Nephron (organoid): ENCODE results near the gene RALB.

ENCODE experiments used
- H3K27ac Mint-ChIP-seq, 3 experiments: 2 replicates each; pipeline ENCODE4 v1.8.0; 2020; ENCODE audit warnings: mixed read lengths in 3 of 3, mild to moderate bottlenecking in 2 of 3, moderate library complexity in 1 of 3
- H3K27me3 Mint-ChIP-seq: 2 replicates; pipeline ENCODE4 v1.8.0; 2021; ENCODE audit warnings: low read depth, mild to moderate bottlenecking, moderate library complexity, mixed read lengths
- H3K36me3 Mint-ChIP-seq: 2 replicates; pipeline ENCODE4 v1.8.0; 2020; ENCODE audit warnings: low read depth, mixed read lengths
- H3K4me1 Mint-ChIP-seq: 2 replicates; pipeline ENCODE4 v1.8.0; 2020; ENCODE audit warnings: mixed read lengths
- H3K4me3 Mint-ChIP-seq, 3 experiments: 2 replicates each; pipeline ENCODE4 v1.8.0; 2020; ENCODE audit warnings: mild to moderate bottlenecking in 3 of 3, mixed read lengths in 3 of 3, moderate library complexity in 2 of 3
- H3K9me3 Mint-ChIP-seq: 2 replicates; pipeline ENCODE4 v1.8.0; 2020; ENCODE audit warnings: mixed read lengths
- TF ChIP-seq, protein P1 (sequence below), 3 experiments: fragments of 200-600 bp; sonication (generic); IDR thresholded peaks; one replicate each; pipeline ENCODE4 v1.5.0; 2021; ENCODE audit warnings: antibody characterized with exemption in 3 of 3; ENCODE audit not compliant: unreplicated experiment in 3 of 3

Gene RALB

DNA sequence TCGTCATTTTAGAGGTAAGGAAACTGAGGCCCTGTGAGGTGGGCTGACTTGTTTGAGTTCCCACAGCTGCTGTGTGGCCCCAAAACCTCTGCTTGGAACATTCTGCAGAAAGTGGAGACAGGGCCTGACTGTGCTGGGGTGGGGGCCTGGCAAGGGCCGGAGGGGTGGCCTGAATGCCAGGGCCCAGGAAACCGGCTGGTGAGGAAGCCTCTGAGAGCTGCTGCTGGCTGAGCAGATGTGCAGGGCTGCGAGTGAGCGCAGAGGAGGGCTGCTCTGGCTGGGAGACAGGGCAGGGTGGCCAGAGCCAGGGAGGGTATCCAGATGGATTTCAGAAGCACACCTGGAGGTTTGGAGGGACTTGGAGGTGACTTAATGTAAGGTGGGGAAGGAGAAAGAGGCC, 63.4 kb downstream of the RALB start:
- no peak overlapping the region for H3K4me3 Mint-ChIP-seq
- no peaks in the 10 kb centered on the region for H3K9me3 Mint-ChIP-seq
- H3K4me1 Mint-ChIP-seq, result peaks cover 38% of the 10 kb centered on the region
- H3K27ac Mint-ChIP-seq, result no peak overlapping the region
- no peaks in the 10 kb centered on the region for H3K36me3 Mint-ChIP-seq
- H3K27me3 Mint-ChIP-seq, result peaks cover 53% of the 10 kb centered on the region
- TF ChIP-seq, protein P1, sequence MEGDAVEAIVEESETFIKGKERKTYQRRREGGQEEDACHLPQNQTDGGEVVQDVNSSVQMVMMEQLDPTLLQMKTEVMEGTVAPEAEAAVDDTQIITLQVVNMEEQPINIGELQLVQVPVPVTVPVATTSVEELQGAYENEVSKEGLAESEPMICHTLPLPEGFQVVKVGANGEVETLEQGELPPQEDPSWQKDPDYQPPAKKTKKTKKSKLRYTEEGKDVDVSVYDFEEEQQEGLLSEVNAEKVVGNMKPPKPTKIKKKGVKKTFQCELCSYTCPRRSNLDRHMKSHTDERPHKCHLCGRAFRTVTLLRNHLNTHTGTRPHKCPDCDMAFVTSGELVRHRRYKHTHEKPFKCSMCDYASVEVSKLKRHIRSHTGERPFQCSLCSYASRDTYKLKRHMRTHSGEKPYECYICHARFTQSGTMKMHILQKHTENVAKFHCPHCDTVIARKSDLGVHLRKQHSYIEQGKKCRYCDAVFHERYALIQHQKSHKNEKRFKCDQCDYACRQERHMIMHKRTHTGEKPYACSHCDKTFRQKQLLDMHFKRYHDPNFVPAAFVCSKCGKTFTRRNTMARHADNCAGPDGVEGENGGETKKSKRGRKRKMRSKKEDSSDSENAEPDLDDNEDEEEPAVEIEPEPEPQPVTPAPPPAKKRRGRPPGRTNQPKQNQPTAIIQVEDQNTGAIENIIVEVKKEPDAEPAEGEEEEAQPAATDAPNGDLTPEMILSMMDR (IDR thresholded peaks at IDR 0.05; ENCODE audit: unreplicated experiment in 3 of 3), result no peak

DNA sequence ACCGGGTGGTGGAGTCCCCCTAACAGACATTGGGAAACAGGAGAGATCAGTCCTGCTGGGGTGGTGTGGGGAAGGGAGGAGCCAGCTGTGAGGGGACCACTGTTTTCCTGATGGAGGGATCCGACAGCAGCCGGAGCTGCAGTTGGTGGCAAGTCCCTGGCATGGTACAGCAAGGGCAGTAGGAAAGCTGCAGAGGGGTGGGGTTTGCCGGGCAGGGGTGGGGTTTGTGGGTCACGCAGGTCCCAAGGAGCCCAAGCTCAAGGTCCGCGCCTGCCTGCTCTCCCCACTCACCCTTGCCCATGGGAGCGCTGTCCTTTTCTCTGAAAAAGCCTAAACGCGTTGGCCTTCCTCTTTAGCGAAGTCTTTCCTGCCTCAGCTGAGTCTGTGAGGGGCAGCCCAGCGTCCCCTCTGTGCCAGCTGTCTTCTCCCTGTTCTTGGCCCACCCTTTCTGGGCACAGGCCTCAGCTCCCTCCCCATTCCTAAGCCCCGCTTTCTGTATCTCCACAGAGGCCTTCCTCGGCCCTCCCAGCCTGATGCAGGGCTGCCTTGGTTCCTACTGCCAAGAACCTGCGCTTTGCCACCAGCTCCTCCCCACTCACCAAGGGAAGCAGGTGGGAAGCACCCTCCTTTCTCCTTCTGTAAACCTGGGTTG, 64.0 kb downstream of the RALB start:
- H3K27me3 Mint-ChIP-seq, result peaks cover 53% of the 10 kb centered on the region
- TF ChIP-seq, protein P1 (IDR thresholded peaks at IDR 0.05; ENCODE audit: unreplicated experiment in 3 of 3), result no peak
- H3K36me3 Mint-ChIP-seq, result no peaks in the 10 kb centered on the region
- H3K4me3 Mint-ChIP-seq, result no peak overlapping the region
- H3K9me3 Mint-ChIP-seq, result no peaks in the 10 kb centered on the region
- peaks cover 41% of the 10 kb centered on the region for H3K4me1 Mint-ChIP-seq
- no peak overlapping the region for H3K27ac Mint-ChIP-seq

DNA sequence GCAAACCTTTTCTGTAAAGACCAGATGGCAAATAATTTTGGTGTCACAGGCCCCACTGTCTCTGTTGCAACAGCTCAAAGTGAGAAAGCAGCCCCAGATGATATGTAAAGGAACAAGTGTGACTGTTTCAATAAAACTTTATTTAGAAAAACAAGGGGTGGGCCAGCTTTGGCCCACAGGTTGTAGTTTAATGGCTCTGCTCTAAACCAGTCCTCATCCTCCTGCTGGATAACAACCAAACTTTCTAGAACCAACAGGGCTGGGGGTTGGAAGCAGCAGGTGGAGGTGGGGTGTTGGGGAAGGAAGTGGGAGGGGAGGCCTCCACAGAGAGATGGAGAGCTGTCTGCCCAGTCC, 64.5 kb downstream of the RALB start:
- Mint-ChIP-seq H3K4me3 (no peak overlapping the region), H3K27ac (no peak overlapping the region), H3K4me1 (peaks cover 45% of the 10 kb centered on the region), H3K27me3 (peaks cover 49% of the 10 kb centered on the region), H3K36me3 (no peaks in the 10 kb centered on the region), H3K9me3 (no peaks in the 10 kb centered on the region)
- TF ChIP-seq, protein P1 (IDR thresholded peaks at IDR 0.05; ENCODE audit: unreplicated experiment in 3 of 3), result no peak

DNA sequence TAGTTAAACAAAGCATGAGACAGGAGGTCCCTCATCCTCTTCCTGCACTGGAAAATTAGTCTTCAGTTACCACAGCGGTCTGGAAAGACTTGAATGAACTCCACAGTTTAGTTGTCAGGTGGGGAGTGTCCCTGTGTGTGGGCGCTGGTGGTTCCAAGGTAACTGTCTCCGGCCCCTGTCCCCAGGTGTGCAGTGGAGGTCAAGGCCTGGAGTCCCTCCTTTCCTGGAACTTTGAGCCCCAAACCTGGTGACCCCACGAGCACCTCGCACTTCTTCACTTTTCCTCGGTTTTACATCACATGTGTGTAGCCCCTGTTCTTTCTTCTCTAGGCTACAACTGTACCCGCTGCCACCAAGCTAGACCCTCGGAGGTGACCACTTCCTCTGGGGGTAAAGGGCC, 65.3 kb downstream of the RALB start:
- Mint-ChIP-seq H3K4me3 (no peak overlapping the region), H3K27me3 (peaks cover 48% of the 10 kb centered on the region), H3K27ac (peak overlapping the region in 1 of 3 experiments; percentile 68), H3K4me1 (peaks cover 43% of the 10 kb centered on the region), H3K9me3 (no peaks in the 10 kb centered on the region), H3K36me3 (no peaks in the 10 kb centered on the region)
- TF ChIP-seq, protein P1 (IDR thresholded peaks at IDR 0.05; ENCODE audit: unreplicated experiment in 3 of 3), result no peak

DNA sequence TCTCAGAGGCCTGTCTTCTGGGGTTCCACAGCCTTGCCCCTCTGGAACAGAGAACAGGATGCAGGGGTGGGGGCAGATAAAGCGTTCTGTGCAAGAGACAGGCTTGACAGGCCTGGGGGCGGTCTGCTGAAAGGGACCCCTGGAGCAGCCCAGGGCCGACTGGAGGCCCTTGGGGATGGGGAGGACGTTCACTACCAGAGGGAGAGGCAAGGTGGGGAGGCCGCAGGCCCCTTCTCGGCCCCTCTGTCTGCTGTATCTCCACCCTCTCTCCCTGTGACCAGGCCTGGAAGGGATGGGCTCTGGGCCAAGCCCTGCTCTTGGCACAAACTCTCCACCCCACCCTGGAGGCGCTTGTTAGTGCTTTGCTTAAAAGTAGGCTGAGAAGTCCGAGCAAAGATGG, 66.0 kb downstream of the RALB start:
- H3K27me3 Mint-ChIP-seq, result peaks cover 45% of the 10 kb centered on the region
- peak overlapping the region in 2 of 3 experiments; percentile 68 to 71 for H3K27ac Mint-ChIP-seq
- peaks cover 40% of the 10 kb centered on the region for H3K4me1 Mint-ChIP-seq
- no peaks in the 10 kb centered on the region for H3K9me3 Mint-ChIP-seq
- H3K4me3 Mint-ChIP-seq, result peak overlapping the region in 2 of 3 experiments; percentile 40 to 41
- no peaks in the 10 kb centered on the region for H3K36me3 Mint-ChIP-seq
- TF ChIP-seq, protein P1 (IDR thresholded peaks at IDR 0.05; ENCODE audit: unreplicated experiment in 3 of 3), result no peak

DNA sequence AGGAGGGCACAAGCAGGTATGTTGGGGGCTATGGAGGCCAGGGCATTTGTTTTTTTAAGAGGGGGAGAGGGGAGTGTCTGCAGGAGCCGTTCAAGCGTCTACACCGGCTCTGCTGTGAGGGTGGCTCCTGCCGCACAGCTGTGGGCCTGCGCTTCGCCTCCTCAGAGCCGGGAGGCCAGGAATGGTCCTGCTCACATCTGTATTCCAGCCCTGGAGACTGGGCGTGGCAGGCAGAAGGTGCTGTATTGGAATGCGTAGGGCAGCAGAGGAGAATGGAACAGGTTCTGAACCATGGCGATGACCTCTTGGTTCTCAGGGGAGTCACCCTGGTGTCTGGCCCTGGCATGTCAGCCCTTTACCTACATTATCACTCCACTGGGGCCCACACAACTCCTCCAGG, 66.5 kb downstream of the RALB start:
- H3K36me3 Mint-ChIP-seq, result no peaks in the 10 kb centered on the region
- H3K27ac Mint-ChIP-seq, result peak overlapping the region in 2 of 3 experiments; percentile 68 to 71
- peak overlapping the region in 2 of 3 experiments; percentile 40 to 41 for H3K4me3 Mint-ChIP-seq
- TF ChIP-seq, protein P1 (IDR thresholded peaks at IDR 0.05; ENCODE audit: unreplicated experiment in 3 of 3), result no peak
- H3K4me1 Mint-ChIP-seq, result peaks cover 37% of the 10 kb centered on the region
- H3K9me3 Mint-ChIP-seq, result no peaks in the 10 kb centered on the region
- H3K27me3 Mint-ChIP-seq, result peaks cover 45% of the 10 kb centered on the region
